ENCODE results near the gene PRRX2. TPM values are rescaled to one million over a fixed set of nuclear protein-coding genes. Genes with fewer than 3 reads are reported as not detected.

PRRX2 gene
- total RNA-seq, 1 experiment from 2014 or later: 10.7 TPM

DNA sequence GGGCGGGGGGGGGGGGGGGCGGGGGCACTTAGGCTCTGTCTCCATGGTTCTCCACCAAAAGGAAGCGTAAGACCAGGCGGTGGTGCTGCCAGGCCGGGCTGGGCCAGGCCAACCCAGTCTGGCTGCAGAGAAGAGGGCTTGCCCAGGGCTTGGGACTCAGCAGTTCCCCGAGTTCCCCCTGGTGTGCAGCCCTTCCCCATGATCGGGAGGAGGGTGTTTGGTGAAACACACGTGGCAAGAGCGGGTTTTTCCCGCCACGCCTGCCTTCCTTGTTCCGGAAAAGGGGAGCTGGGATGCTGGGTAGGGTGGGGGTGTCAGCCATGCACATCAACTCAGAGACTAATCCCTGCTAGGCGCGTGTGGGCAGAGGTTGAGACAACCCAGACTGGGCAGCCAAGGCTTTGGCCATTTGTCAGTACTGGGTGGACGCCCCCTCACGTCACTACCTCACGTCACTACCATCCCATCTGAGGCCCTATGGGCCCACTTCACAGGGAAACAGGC lies 32.9 kb downstream of the PRRX2 start:
- TF ChIP-seq, protein P1, sequence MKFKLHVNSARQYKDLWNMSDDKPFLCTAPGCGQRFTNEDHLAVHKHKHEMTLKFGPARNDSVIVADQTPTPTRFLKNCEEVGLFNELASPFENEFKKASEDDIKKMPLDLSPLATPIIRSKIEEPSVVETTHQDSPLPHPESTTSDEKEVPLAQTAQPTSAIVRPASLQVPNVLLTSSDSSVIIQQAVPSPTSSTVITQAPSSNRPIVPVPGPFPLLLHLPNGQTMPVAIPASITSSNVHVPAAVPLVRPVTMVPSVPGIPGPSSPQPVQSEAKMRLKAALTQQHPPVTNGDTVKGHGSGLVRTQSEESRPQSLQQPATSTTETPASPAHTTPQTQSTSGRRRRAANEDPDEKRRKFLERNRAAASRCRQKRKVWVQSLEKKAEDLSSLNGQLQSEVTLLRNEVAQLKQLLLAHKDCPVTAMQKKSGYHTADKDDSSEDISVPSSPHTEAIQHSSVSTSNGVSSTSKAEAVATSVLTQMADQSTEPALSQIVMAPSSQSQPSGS (CRISPR knock-in tag; IDR thresholded peaks at IDR 0.05; ENCODE audit: borderline replicate concordance, low read depth): no peak
- TF ChIP-seq SOX15 (CRISPR knock-in tag; IDR thresholded peaks at IDR 0.05) (no peak), ZNF416 (CRISPR knock-in tag; IDR thresholded peaks at IDR 0.05) (no peak), GRHL2 (CRISPR knock-in tag; IDR thresholded peaks at IDR 0.05; ENCODE audit: insufficient replicate concordance, severe bottlenecking) (no peak), GABPB1 (CRISPR knock-in tag; IDR thresholded peaks at IDR 0.05) (no peak), KAT7 (CRISPR knock-in tag; IDR thresholded peaks at IDR 0.05; ENCODE audit: borderline replicate concordance) (no peak), ZNF423 (CRISPR knock-in tag; IDR thresholded peaks at IDR 0.05) (no peak), FOXP1 (CRISPR knock-in tag; IDR thresholded peaks at IDR 0.05; ENCODE audit: borderline replicate concordance) (no peak), EMX1 (CRISPR knock-in tag; IDR thresholded peaks at IDR 0.05) (no peak)
- TF ChIP-seq, protein P2, sequence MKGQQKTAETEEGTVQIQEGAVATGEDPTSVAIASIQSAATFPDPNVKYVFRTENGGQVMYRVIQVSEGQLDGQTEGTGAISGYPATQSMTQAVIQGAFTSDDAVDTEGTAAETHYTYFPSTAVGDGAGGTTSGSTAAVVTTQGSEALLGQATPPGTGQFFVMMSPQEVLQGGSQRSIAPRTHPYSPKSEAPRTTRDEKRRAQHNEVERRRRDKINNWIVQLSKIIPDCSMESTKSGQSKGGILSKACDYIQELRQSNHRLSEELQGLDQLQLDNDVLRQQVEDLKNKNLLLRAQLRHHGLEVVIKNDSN (CRISPR knock-in tag; IDR thresholded peaks at IDR 0.05): no peak
- TF ChIP-seq, protein P3, sequence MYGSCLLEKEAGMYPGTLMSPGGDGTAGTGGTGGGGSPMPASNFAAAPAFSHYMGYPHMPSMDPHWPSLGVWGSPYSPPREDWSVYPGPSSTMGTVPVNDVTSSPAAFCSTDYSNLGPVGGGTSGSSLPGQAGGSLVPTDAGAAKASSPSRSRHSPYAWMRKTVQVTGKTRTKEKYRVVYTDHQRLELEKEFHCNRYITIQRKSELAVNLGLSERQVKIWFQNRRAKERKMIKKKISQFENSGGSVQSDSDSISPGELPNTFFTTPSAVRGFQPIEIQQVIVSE (CRISPR knock-in tag; IDR thresholded peaks at IDR 0.05; ENCODE audit: borderline replicate concordance): no peak
- TF ChIP-seq, protein P4, sequence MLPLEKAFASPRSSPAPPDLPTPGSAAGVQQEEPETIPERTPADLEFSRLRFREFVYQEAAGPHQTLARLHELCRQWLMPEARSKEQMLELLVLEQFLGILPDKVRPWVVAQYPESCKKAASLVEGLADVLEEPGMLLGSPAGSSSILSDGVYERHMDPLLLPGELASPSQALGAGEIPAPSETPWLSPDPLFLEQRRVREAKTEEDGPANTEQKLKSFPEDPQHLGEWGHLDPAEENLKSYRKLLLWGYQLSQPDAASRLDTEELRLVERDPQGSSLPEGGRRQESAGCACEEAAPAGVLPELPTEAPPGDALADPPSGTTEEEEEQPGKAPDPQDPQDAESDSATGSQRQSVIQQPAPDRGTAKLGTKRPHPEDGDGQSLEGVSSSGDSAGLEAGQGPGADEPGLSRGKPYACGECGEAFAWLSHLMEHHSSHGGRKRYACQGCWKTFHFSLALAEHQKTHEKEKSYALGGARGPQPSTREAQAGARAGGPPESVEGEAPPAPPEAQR (CRISPR knock-in tag; IDR thresholded peaks at IDR 0.05): no peak
- TF ChIP-seq, protein P5, sequence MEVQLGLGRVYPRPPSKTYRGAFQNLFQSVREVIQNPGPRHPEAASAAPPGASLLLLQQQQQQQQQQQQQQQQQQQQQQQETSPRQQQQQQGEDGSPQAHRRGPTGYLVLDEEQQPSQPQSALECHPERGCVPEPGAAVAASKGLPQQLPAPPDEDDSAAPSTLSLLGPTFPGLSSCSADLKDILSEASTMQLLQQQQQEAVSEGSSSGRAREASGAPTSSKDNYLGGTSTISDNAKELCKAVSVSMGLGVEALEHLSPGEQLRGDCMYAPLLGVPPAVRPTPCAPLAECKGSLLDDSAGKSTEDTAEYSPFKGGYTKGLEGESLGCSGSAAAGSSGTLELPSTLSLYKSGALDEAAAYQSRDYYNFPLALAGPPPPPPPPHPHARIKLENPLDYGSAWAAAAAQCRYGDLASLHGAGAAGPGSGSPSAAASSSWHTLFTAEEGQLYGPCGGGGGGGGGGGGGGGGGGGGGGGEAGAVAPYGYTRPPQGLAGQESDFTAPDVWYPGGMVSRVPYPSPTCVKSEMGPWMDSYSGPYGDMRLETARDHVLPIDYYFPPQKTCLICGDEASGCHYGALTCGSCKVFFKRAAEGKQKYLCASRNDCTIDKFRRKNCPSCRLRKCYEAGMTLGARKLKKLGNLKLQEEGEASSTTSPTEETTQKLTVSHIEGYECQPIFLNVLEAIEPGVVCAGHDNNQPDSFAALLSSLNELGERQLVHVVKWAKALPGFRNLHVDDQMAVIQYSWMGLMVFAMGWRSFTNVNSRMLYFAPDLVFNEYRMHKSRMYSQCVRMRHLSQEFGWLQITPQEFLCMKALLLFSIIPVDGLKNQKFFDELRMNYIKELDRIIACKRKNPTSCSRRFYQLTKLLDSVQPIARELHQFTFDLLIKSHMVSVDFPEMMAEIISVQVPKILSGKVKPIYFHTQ (CRISPR knock-in tag; IDR thresholded peaks at IDR 0.05): no peak
- POLR2A ChIA-PET: no interaction called here
- no peak overlapping the region for H3K4me3 Mint-ChIP-seq
- no peak overlapping the region for H3K27ac Mint-ChIP-seq
- DNase-seq (ENCODE audit: low spot score): no peak
- H3K27me3 Mint-ChIP-seq (ENCODE audit: low read depth): peaks cover 13% of the 10 kb centered on the region
- H3K4me1 Mint-ChIP-seq: peaks cover 10% of the 10 kb centered on the region
- no peaks in the 10 kb centered on the region for H3K9me3 Mint-ChIP-seq
- peak; percentile 29 for ATAC-seq
- CTCF ChIA-PET: interaction anchor here (0.8 to 3.9 kb wide), 6 partner anchors 23 to 558 kb away, joined by 3 to 26 read pairs (median 11); partner anchors contain the start of gene ASB6
- H3K36me3 Mint-ChIP-seq: no peaks in the 10 kb centered on the region

DNA sequence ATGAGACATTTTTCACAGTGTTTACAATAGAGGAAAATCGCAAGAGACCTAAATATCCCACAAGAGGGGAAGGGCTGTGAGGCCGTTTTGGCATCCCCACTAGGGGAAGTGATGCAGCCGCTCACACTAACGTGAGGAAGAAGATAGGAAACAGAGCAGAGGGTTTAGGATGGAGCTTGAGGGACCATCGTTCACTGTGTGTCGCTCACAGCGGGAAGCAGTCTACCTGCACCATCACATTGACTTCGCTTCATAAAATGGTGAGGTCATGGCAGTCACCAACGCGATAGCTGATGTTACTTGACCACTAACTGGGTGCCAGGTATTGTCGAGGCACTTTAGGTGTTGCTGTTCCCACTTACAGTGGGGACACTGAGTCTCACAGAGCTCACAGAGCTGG lies 35.6 kb downstream of the PRRX2 start:
- no peak for ATAC-seq
- H3K4me1 Mint-ChIP-seq: peaks cover 5% of the 10 kb centered on the region
- no peak for DNase-seq (ENCODE audit: low spot score)
- H3K4me3 Mint-ChIP-seq: no peak overlapping the region
- H3K9me3 Mint-ChIP-seq: no peaks in the 10 kb centered on the region
- ChIA-PET CTCF (no interaction called here), POLR2A (no interaction called here)
- no peaks in the 10 kb centered on the region for H3K36me3 Mint-ChIP-seq
- peaks cover 8% of the 10 kb centered on the region for H3K27me3 Mint-ChIP-seq (ENCODE audit: low read depth)
- H3K27ac Mint-ChIP-seq: no peak overlapping the region
- TF ChIP-seq NFYB (CRISPR knock-in tag; conservative IDR thresholded peaks at IDR 0.05; ENCODE audit: low read depth) (no peak), GRHL2 (CRISPR knock-in tag; IDR thresholded peaks at IDR 0.05; ENCODE audit: insufficient replicate concordance, severe bottlenecking) (no peak), TCF7 (CRISPR knock-in tag; IDR thresholded peaks at IDR 0.05; ENCODE audit: low read depth) (no peak), FOXK1 (CRISPR knock-in tag; IDR thresholded peaks at IDR 0.05) (no peak), CBFB (CRISPR knock-in tag; IDR thresholded peaks at IDR 0.05; ENCODE audit: low read depth) (no peak)
- TF ChIP-seq, protein P6, sequence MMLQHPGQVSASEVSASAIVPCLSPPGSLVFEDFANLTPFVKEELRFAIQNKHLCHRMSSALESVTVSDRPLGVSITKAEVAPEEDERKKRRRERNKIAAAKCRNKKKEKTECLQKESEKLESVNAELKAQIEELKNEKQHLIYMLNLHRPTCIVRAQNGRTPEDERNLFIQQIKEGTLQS (CRISPR knock-in tag; conservative IDR thresholded peaks at IDR 0.05): no peak
- TF ChIP-seq, protein P7, sequence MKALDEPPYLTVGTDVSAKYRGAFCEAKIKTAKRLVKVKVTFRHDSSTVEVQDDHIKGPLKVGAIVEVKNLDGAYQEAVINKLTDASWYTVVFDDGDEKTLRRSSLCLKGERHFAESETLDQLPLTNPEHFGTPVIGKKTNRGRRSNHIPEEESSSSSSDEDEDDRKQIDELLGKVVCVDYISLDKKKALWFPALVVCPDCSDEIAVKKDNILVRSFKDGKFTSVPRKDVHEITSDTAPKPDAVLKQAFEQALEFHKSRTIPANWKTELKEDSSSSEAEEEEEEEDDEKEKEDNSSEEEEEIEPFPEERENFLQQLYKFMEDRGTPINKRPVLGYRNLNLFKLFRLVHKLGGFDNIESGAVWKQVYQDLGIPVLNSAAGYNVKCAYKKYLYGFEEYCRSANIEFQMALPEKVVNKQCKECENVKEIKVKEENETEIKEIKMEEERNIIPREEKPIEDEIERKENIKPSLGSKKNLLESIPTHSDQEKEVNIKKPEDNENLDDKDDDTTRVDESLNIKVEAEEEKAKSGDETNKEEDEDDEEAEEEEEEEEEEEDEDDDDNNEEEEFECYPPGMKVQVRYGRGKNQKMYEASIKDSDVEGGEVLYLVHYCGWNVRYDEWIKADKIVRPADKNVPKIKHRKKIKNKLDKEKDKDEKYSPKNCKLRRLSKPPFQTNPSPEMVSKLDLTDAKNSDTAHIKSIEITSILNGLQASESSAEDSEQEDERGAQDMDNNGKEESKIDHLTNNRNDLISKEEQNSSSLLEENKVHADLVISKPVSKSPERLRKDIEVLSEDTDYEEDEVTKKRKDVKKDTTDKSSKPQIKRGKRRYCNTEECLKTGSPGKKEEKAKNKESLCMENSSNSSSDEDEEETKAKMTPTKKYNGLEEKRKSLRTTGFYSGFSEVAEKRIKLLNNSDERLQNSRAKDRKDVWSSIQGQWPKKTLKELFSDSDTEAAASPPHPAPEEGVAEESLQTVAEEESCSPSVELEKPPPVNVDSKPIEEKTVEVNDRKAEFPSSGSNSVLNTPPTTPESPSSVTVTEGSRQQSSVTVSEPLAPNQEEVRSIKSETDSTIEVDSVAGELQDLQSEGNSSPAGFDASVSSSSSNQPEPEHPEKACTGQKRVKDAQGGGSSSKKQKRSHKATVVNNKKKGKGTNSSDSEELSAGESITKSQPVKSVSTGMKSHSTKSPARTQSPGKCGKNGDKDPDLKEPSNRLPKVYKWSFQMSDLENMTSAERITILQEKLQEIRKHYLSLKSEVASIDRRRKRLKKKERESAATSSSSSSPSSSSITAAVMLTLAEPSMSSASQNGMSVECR (CRISPR knock-in tag; IDR thresholded peaks at IDR 0.05; ENCODE audit: borderline replicate concordance): no peak

Data from WTC11 (cell line).